ENCODE measurements around the gene GKN2. TPM values are rescaled to one million over a fixed set of nuclear protein-coding genes. Genes with fewer than 3 reads are reported as not detected.

Gene GKN2
- total RNA-seq, 1 experiment from 2014 or later, result not detected

DNA sequence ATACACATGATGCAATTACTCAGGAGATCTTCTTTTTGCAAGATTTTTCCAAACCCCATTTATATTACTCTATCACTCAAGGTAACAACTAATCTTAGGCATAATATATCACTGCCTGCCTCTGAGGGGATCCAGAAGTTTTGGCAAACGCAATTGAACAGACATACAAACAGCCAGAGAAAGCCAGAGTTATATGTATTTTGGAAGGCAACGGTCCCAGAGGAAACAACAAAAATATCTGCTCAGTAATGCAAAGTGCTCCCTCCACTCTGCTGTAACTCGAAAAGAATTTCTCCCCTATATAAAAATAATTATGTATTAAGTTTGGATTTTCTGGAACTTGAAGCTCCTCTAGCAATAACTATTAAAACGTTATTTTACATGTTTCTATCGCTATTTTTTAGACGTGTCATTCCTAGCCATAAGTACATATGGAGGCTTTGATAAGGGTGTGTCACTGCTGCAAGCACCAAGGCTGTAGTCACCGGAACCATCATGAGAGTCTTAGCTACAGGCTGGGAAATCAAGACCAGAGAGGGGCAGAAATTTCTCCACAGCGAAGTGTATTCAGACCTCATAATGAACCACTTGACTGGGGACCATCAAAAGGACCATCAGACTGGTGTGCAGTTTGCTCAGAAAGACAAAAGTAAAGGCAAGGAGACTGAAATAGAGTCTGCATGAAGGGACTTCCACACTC, 18.0 kb upstream of the GKN2 start:
- no peak overlapping the region for H3K9ac ChIP-seq (ENCODE audit: low read length)
- no peaks in the 10 kb centered on the region for H3K9me3 ChIP-seq (ENCODE audit: control insufficient read depth in 1 of 2, insufficient read depth in 1 of 2, low read depth in 1 of 2, low read length in 2 of 2)
- H3K27me3 ChIP-seq (ENCODE audit: insufficient read depth, low read length), result no peaks in the 10 kb centered on the region
- peaks cover 0 to 14% of the 10 kb centered on the region in 2 experiments; a peak in 2 of 4 replicates for H3K4me1 ChIP-seq (ENCODE audit: control insufficient read depth in 1 of 2, insufficient read depth in 2 of 2, low read length in 2 of 2)
- no peak overlapping the region for H2AFZ ChIP-seq (ENCODE audit: low read depth, low read length, poor library complexity, severe bottlenecking)
- H3K36me3 ChIP-seq (ENCODE audit: control insufficient read depth in 1 of 2, insufficient read depth in 2 of 2, low read length in 2 of 2), result no peaks in the 10 kb centered on the region
- RAD21 ChIA-PET (ENCODE audit: low non-redundant PET in 1 of 2, low total read pairs in 2 of 2, uncharacterized antibody in 2 of 2, unreplicated experiment in 2 of 2), result no interaction called here
- H3K27ac ChIP-seq (ENCODE audit: low read depth, low read length), result no peak overlapping the region
- CTCF ChIA-PET, result no interaction called here
- H3K4me3 ChIP-seq (replicated peaks in 1 of 2; ENCODE audit: low read depth in 1 of 2, low read length in 2 of 2), result no peak overlapping the region
- intact Hi-C loops (cut with micrococcal nuclease), result no loop called here
- no peak overlapping the region for H3K4me2 ChIP-seq (ENCODE audit: low read length)
- DNase-seq (ENCODE audit: low read depth, low spot score) (no peak), ATAC-seq (no peak)
- no peaks in the 10 kb centered on the region; the same call in 1 of the 2 replicates for H3K9me2 ChIP-seq (ENCODE audit: insufficient read depth)
- H4K20me1 ChIP-seq (ENCODE audit: insufficient read depth), result no peaks in the 10 kb centered on the region
- TF ChIP-seq YY1 (IDR thresholded peaks at IDR 0.05; ENCODE audit: extremely low read depth, insufficient replicate concordance, low read depth, low read length) (no peak), EGR1 (IDR thresholded peaks at IDR 0.05; ENCODE audit: low read depth) (no peak), CEBPB (IDR thresholded peaks at IDR 0.05; ENCODE audit: low read depth) (no peak), REST (IDR thresholded peaks at IDR 0.05; ENCODE audit: low read depth) (no peak), FOSL1 (IDR thresholded peaks at IDR 0.05; ENCODE audit: low read depth) (no peak), SP1 (IDR thresholded peaks at IDR 0.05; ENCODE audit: low read depth) (no peak), ATF3 (IDR thresholded peaks at IDR 0.05) (no peak), ZNF274 (IDR thresholded peaks at IDR 0.05; ENCODE audit: low read depth, low read length) (no peak), RAD21 (IDR thresholded peaks at IDR 0.05; ENCODE audit: low read depth) (no peak), MAX (IDR thresholded peaks at IDR 0.05) (no peak)
- POLR2A ChIA-PET, result no interaction called here
- H3K79me2 ChIP-seq (ENCODE audit: insufficient read depth, low read length), result no peaks in the 10 kb centered on the region
- no TSS peak for BruUV-seq (replicated peaks)
